Measurements from ENCODE around the gene PRRT1. TPM values are rescaled to one million over a fixed set of nuclear protein-coding genes. Genes with fewer than 3 reads are reported as not detected.

PRRT1 gene
- total RNA-seq, 1 donor from 2014 or later, result 2.9 TPM

- Mint-ChIP-seq H3K4me1 (ENCODE audit: low read depth) (peaks cover 38% of the 10 kb centered on the region), H3K36me3 (ENCODE audit: insufficient read depth) (peaks cover 16% of the 10 kb centered on the region), H3K27me3 (no peaks in the 10 kb centered on the region), H3K4me3 (ENCODE audit: low read depth) (peak overlapping the region; percentile 16), H3K9me3 (ENCODE audit: low read depth) (no peaks in the 10 kb centered on the region), H3K27ac (no peak overlapping the region)
- TF ChIP-seq CTCF (IDR thresholded peaks at IDR 0.05; ENCODE audit: unreplicated experiment), result no peak
- DNase-seq (ENCODE audit: low spot score, unreplicated experiment), result no peak
Observed at GRCh38 chr6:32181148-32181702, 29.5 kb upstream of the PRRT1 start.

GRCh38 chr6:32179766-32180405 is 28.1 kb upstream of the PRRT1 start:
- no peaks in the 10 kb centered on the region for H3K27me3 Mint-ChIP-seq
- H3K9me3 Mint-ChIP-seq (ENCODE audit: low read depth), result no peaks in the 10 kb centered on the region
- H3K4me1 Mint-ChIP-seq (ENCODE audit: low read depth), result peaks cover 32% of the 10 kb centered on the region
- H3K36me3 Mint-ChIP-seq (ENCODE audit: insufficient read depth), result peaks cover 12% of the 10 kb centered on the region
- peak overlapping the region; percentile 91 for H3K4me3 Mint-ChIP-seq (ENCODE audit: low read depth)
- H3K27ac Mint-ChIP-seq, result peak overlapping the region; percentile 100
- no peak for TF ChIP-seq CTCF (IDR thresholded peaks at IDR 0.05; ENCODE audit: unreplicated experiment)
- DNase-seq (ENCODE audit: low spot score, unreplicated experiment), result no peak

- H3K4me1 Mint-ChIP-seq (ENCODE audit: low read depth), result peaks cover 43% of the 10 kb centered on the region
- peaks cover 12% of the 10 kb centered on the region for H3K36me3 Mint-ChIP-seq (ENCODE audit: insufficient read depth)
- H3K4me3 Mint-ChIP-seq (ENCODE audit: low read depth), result peak overlapping the region; percentile 91
- no peaks in the 10 kb centered on the region for H3K9me3 Mint-ChIP-seq (ENCODE audit: low read depth)
- no peak for DNase-seq (ENCODE audit: low spot score, unreplicated experiment)
- no peak for TF ChIP-seq CTCF (IDR thresholded peaks at IDR 0.05; ENCODE audit: unreplicated experiment)
- no peaks in the 10 kb centered on the region for H3K27me3 Mint-ChIP-seq
- H3K27ac Mint-ChIP-seq, result peak overlapping the region; percentile 100
Observed at GRCh38 chr6:32178547-32179440, 27.1 kb upstream of the PRRT1 start.

- no peak for TF ChIP-seq CTCF (IDR thresholded peaks at IDR 0.05; ENCODE audit: unreplicated experiment)
- peaks cover 12% of the 10 kb centered on the region for H3K36me3 Mint-ChIP-seq (ENCODE audit: insufficient read depth)
- H3K27me3 Mint-ChIP-seq, result no peaks in the 10 kb centered on the region
- DNase-seq (ENCODE audit: low spot score, unreplicated experiment), result peak; percentile 92
- H3K9me3 Mint-ChIP-seq (ENCODE audit: low read depth), result no peaks in the 10 kb centered on the region
- peak within 1 kb of the TSS; percentile 91 for H3K4me3 Mint-ChIP-seq (ENCODE audit: low read depth)
- peaks cover 47% of the 10 kb centered on the region for H3K4me1 Mint-ChIP-seq (ENCODE audit: low read depth)
- H3K27ac Mint-ChIP-seq, result peak within 1 kb of the TSS; percentile 100
Observed at GRCh38 chr6:32177788-32178546, 26.2 kb upstream of the PRRT1 start, which contains the start of gene RNF5. Gene RNF5 (plus strand): TSS chr6:32178405. CDS start chr6:32178512, 107 bp downstream.
